GM19452 (cell line): ENCODE data around the gene SH3GL2.

Experiments
- ATAC-seq: cut with Tn5 transposase; IDR thresholded peaks from one replicate; pipeline ENCODE4 v1.9.1; 2021; ENCODE audit not compliant: unreplicated experiment

SH3GL2 gene

GRCh38 chr9:17578911-17579793 is at the start of gene SH3GL2:
Gene SH3GL2 (plus strand): TSS chr9:17579066.
- ATAC-seq = no peak

- peak; percentile 76 for ATAC-seq
These were observed 47.1 kb upstream of the SH3GL2 start for GRCh38 chr9:17531642-17532254.

GRCh38 chr9:17532461-17532860 is 46.4 kb upstream of the SH3GL2 start:
- no peak for ATAC-seq

- ATAC-seq = no peak
These were observed 43.7 kb upstream of the SH3GL2 start for GRCh38 chr9:17535176-17535575.

GRCh38 chr9:17536027-17536426 is 42.8 kb upstream of the SH3GL2 start:
- no peak for ATAC-seq

- no peak for ATAC-seq
These were observed 27.8 kb upstream of the SH3GL2 start for GRCh38 chr9:17551023-17551422.

GRCh38 chr9:17555362-17556054 is 23.4 kb upstream of the SH3GL2 start:
- no peak for ATAC-seq

- ATAC-seq = no peak
These were observed 22.6 kb upstream of the SH3GL2 start for GRCh38 chr9:17556255-17556654.

GRCh38 chr9:17556935-17557334 is 21.9 kb upstream of the SH3GL2 start:
- no peak for ATAC-seq

GRCh38 chr9:17571825-17572224 is 7.0 kb upstream of the SH3GL2 start:
- ATAC-seq = no peak

GRCh38 chr9:17574342-17574741 is 4.5 kb upstream of the SH3GL2 start:
- no peak for ATAC-seq

GRCh38 chr9:17578577-17578910 is 322 bp upstream of the SH3GL2 start:
- no peak for ATAC-seq

- ATAC-seq = no peak
These were observed 1.3 kb downstream of the SH3GL2 start for GRCh38 chr9:17580119-17580518.

GRCh38 chr9:17587113-17587512 is 8.2 kb downstream of the SH3GL2 start:
- ATAC-seq = no peak

- ATAC-seq = no peak
These were observed 9.5 kb downstream of the SH3GL2 start for GRCh38 chr9:17588395-17588794.

GRCh38 chr9:17588941-17589340 is 10.1 kb downstream of the SH3GL2 start:
- ATAC-seq = no peak

GRCh38 chr9:17589771-17590170 is 10.9 kb downstream of the SH3GL2 start:
- no peak for ATAC-seq

- ATAC-seq = no peak
These were observed 16.1 kb downstream of the SH3GL2 start for GRCh38 chr9:17594961-17595360.

GRCh38 chr9:17597977-17598376 is 19.1 kb downstream of the SH3GL2 start:
- ATAC-seq = no peak

- ATAC-seq = no peak
These were observed 22.2 kb downstream of the SH3GL2 start for GRCh38 chr9:17600962-17601593.

- ATAC-seq = no peak
These were observed 25.7 kb downstream of the SH3GL2 start for GRCh38 chr9:17604556-17604955.
